NCI-H2107 treated with DMSO at 0.1 percent for 48 hours (cell line): ENCODE data around the gene BICD2.

Experiments
- DNase-seq: peaks from one replicate; lab custom pipeline; 2025; ENCODE audit not compliant: unreplicated experiment; lab: John Stamatoyannopoulos, UW

The BICD2 gene

DNA sequence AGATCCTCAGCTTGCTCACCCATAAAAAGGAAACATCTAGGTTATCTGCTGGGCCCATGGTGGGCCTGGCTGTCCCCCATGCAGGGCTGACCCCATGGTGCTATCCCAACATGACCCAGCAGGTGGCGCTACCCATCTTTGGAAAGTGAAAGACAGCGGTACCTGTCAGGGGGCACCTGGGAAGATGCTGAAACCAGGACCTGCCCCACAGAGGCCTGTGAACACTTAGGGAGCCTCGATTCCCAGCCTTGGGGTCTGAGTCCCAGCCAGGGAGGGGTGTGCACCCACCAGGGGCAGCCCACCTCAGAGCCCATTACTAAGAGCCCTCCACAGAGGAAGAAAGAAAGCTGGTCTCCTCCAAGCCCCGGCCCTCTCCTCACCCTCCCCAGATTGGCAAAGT lies 48.1 kb downstream of the BICD2 start:
- no peak for DNase-seq

DNA sequence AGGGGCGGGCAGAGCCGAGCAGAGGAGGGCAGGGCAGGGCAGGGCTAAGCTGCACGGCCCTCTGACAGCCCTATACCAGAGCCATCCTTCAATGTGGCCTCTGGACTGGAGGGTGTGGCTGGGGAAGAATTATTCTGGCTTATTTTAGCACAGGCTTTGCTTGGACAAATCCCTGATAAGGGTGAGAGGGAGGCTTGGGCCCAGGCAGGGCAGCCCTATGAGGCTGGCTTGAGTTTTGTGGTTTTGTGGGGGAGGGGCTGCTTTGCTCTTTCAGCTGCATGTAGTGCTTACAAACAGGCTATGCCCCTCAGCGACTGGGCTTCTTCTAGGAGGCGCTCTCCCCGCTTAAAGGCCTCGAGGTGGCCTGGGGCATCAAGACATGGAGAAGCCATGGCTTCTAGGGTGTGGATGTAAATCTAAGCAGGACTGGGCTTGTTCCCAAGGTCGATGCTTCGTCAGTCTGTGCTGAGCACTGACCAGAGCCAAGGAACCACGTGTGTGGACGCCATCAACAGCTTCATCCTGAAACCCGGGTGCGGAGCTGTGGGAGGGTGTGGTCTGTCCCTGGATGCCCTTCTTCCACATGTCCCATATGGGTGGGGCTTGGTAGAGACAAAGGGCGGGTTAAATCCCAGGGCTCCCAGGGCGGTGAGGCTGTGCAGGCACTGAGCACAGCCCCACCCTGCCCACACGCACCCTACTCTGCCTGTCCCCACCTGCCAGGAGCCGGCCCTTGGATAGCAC lies 49.0 kb downstream of the BICD2 start:
- DNase-seq = no peak

DNA sequence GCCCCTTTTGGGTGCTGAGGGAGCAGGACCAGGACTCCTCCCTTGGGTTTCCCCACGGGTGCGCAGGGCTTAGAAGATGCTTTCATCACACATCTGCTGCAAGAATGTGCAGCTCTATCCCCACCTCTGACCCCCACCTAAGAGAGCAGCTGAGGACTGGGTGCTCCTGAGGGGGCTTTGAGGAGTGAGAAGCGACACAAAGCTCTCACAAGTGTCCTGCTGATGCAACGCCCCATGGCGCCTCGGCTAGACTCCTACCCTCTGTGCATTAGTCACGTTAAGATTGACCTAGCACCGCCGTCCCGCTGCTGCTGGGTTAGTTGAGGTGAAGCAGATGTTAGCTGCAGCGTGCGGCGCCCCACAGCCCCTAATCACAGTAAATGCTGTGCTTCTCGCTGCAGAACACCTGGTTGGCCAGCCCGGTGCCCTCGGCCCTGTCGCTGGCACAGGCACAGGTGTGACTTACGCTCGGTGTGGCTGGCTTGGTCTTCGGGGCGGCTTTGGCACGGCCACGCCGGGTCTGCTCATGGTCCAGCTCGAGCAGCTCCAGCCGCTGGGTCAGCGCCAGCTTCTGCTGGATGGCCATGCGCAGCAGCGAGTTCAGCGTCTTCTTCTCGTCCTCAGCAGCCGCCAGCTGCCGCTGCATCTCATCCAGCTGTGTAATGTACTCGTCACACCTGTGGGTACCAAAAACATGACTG lies 49.7 kb downstream of the BICD2 start:
- DNase-seq = no peak

DNA sequence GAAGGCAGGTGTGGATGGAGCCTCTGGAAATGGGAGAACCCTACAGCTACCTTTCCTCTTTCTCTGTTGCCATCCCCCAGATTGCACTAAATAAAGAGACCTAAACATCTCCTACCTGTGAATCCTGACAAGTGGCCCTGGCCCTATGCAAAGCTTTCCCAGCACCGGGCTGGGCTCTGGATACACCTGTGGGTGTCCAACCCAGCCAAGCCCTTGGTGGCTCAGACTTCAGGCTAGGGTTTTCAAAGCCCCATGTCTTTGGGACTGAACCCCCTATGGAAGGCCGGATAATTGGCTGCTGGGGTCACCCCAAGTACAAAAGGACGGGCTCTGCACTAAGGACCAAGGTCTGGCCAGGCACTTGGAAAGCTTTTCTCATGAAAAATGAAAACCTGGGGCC lies 50.6 kb downstream of the BICD2 start:
- DNase-seq = no peak

DNA sequence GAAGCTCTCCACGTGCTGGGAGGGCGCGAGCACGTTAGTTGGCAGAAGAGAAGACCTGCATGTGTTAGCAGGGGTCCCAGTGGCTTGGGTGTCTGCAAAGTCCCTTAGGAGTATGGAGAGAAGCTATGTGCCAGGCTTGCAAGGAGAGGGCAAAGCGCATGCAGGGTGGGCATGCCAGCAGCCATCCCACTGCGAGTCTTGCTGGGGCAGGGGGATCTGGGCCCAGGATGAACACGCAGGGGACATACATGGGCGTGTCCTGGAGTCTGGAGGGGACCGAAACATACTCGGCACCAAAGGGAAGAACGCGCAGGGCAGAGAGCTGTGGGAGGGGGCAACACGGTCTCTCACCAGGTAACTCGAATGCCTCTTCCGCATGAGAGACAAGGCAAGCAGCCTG lies 51.1 kb downstream of the BICD2 start:
- DNase-seq = no peak

DNA sequence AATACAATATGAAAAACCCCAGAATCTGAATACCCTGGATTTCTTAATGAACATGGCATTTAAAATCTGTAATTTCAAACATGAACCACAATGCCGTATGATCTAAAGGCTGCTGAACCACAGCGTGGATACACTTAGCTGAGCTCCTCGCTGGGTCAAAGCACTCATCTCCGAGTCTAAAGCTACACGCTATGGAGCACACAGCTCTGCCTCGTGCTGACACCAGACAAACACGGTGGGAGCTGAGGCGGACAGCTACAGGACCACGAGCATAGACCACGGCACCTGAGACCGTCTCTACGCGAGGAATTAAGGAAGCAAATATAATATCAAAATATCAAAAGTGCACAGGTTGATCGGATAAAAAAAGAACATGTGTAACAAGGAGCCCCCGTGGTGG lies 51.9 kb downstream of the BICD2 start:
- DNase-seq = no peak

DNA sequence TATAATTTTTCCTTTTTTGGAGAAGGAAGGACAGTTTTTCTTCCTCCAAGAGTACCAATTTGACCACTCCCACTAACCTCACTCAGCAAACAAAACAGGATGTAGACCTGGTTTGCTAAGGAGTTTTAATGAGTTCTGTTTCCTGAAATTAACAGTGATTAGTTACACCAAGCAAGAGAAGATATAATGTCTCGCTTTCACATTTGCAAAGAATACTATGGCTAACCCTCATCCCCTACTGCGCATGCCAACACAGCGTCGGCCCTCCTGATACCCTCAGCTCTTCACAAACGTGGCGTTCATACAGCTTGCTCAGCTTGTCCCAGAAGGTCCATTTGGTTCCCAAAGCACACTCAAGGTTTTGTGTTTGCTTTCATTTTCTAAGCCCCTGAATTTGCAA lies 52.8 kb downstream of the BICD2 start:
- no peak for DNase-seq

DNA sequence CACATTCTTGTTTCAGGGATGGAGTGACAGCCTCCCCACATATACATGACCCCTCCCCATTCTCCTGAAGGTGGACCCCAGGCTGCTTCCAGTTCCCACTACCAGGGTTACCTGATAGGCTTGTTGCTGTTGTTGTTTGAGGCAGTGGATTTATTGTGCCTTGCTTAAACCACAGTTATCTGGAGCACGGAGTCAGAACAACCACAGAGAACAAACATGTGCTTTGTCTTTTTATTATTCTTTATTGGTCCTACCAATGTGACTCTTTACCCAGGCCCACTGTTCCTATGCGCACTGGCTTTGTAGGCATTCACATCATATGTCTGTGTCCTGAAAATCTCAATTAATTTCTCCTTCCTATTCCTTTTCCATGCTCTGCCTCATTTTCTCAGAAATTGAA lies 53.5 kb downstream of the BICD2 start:
- no peak for DNase-seq

DNA sequence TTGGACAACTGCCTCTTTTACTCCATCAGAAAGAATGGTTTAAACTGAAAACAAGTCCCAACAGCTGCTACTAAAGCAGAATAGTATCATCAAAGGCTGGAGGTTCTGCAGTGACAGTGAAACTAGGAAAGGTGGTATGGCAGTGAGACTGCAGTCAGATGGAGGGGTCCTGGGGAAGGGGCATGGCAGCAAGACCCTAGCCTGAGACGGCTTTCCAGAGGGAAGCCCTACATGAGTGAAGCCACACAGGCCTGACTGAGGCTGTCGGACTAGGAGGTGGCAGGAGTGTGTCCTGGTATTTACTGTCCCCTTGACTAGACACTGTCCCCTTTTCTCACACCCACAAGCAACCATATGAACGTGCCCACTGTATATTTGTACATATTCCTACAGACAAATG lies 54.3 kb downstream of the BICD2 start:
- no peak for DNase-seq

DNA sequence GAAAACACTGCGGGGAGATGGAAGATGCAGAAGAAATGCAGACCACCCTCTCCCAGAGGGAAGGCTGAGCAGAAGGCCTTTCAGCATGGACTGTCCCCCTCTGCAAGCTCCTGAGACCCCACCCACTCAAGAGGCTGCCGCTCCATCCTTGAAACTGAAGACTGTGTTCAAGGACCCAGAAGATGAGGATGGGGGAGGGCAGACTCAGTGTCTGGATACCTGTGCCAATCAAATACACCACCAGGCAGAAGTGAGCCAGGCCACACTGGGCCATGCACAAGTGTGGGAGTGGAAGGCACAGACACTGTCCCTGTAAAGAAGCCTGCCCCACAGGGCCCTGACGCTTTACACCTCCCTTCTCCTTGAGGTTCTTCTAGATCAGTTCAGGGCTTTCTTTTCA lies 54.7 kb downstream of the BICD2 start:
- no peak for DNase-seq

DNA sequence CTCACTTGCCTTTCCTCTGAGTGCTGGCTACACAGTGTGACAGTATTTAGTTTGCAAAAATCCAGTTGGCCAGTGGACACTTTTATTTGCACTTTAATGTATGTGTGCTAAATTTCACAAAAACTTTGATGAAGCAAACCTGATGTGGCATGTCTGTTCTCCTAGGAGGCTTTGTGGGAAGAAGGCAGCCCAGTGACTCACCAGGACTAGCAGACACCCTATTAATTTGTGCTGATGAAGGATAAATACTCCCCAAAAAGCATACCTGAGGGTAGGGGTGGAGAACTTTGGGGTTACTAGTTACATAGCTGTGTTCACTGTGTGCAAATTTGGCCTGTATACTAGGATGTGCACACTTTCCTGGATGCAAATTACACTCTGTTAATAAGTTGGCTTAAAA lies 55.4 kb downstream of the BICD2 start:
- DNase-seq = no peak

DNA sequence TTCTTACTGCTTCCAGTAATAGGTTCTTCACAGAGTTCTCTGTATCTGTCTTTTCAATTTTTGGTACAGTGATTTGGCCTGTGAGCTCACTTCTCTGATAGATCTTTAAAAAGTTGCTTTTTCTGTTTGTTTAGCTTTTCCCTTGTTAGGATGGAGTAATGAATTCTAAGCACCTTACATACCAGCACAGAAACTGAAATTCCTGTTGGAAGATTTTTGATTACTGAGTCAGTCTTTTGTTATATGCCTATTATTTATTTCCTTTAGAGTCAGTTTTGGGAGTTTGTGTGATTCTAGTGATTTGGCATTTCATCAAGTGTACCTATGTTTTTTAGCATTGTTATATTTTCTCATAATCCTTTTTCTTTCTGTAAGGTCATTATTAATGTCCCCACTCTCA lies 57.1 kb downstream of the BICD2 start:
- no peak for DNase-seq

DNA sequence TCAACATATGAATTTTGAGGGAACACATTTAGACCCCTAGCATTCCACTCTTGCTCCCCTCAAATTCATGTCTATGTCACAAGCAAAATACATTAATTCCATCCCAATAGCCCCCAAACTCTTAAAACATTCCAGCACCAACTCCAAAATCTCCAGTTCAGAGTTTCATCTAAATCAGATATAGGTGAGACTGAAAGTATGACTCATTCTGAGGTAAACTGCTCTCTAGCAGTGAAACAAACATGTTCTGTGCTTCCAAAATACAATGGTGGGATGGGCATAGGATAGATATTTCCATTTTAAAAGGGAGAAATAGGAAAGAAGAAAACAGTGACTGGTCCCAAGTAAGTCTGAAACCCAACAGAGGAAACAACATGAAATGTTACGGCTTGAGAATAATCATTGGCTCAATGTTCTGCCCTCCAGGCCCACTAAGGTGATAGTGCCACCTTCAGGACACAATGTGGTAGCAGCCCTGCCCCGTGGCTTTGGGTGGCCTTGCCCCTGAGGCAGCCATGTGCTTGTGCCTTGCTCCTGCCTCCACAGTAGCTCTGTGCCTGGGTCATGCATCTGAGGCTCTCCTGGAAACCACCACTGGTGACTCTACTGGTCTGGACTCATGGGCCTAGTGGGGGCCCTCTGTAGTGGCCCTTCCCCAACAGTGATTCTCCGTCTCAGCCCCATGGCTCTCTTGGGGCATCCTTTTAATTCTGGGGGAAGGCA lies 58.3 kb downstream of the BICD2 start:
- no peak for DNase-seq

DNA sequence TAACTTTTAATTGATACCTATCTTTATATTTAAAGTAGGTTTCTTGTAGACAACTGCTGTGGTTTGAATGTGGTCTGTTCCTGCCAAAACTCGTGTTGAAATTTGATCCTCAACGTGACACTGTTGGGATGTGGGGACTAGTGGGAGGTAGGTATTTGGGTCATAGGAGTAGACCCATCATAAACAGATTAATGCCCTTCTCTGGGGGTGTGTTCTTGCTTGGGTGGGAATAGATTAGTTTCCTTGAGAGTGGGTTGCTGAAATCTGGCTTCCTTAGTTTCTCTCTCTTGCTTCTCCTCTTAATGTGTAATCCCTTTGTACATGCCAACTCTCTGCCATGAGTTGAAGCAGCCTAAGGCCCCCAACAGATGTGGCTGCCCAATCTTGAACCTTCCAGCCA lies 60.1 kb downstream of the BICD2 start:
- DNase-seq = no peak

DNA sequence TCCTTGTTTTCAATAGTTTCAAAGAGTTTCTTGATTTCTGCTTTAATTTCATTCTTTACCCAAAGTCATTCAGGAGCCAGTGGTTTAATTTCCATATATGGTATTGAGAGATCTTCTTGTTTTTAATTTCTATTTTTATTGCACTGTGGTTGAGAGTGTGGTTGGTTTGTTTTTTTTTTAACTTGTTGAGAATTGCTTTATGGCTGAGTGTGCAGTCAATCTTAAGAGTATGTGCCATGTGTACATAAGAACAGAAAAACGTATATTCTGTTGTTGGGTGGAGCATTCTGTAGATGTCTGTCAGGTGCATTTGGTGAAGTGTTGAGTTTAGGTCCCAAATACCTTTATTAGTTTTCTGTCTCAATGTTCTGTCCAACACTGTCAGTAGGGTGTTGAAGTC lies 68.0 kb downstream of the BICD2 start:
- no peak for DNase-seq

DNA sequence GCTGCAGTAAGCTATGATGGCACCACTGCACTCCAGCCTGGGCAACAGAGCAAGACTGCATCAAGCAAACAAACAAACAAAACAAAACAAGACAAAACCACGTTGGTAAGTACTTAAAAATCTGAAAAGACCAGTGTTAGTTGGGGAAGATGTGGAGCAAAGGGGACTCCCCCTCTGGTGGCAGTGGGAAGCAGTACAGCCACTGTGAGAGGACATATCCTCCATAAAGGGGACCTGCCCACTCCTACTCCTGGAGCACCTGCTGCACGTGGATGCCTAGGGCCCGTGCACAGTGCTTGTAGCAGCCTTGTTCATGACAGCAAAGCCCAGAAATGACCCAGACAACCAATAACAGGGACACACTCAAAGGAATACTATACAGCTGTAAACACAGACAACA lies 77.7 kb downstream of the BICD2 start:
- DNase-seq = no peak

DNA sequence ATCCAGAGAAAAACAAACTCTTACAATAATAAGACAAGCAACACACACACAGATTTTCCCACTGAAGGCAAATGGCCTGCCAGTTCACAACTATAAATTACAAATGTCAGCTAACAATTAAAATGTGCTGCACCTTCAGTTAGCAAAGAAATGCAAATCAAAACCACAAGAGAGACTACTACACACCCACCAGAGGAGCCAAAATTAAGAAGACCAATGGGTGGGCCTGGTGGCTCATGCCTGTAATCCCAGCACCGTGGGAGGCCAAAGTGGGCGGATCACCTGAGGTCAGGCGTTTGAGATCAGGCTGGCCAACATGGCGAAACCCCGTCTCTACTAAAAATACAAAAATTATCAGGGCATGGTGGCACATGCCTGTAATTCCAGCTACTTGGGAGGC lies 79.6 kb downstream of the BICD2 start:
- DNase-seq = no peak

DNA sequence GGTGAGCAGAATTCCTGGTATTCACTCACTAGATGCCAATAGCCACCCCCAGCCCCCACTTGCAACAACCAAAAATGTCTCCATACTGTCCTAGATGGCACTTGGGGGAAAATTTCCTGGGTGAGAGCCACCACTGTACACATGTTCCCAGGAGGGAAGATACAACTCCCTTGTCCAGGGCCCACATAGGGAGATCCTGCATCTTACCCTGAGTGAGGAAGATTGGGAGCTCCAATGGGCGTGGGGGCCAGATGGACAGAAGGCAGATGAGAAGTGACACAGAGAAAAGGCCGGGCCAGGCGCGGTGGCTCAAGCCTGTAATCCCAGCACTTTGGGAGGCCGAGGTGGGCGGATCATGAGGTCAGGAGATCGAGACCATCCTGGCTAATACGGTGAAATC lies 82.4 kb downstream of the BICD2 start:
- DNase-seq = no peak

DNA sequence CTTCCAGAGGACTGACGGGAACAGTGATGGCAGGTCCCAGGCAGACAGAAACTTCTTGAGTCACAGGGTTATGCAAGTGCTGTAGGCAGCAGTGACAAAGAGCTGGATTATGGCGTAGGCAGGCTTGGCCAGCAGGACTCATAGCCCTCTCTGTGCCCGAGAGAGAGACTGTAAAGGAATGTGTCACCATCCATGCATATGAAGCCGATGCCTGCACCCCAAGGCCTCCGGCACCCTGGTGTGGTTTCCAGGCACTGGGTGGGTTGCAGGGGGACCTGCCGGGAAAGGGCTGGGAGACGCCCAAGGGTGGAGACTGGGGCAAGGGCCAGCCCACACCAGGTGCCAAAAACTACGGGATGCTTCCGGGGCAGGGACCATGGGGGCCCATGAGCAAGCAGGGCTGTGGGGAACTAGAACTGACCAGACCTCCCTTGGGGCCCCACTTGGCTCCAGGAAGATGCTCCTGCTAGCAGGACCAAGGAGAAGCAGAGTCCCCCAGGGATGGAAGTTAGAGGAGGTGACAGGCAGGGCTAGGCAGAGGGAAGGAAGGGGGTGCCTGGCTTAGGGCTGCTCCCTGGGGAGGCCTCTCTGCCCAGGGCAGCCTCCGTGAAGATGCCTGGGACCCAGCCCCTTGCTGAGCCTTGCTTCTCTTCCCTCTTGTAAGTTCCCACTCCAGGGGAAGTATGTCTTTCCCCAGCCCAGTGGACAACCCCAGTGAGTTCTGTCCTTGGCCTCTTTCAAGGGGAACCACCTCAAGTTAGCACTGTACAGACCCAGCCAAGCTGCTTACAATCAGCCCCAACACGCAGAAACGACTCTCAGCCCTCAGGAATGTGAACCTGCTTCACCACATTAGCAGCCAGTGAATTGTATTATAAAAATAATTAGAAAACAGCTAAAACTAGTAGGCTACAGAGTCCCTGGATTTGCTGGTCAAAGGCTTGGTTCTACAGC lies 84.2 kb downstream of the BICD2 start:
- DNase-seq = no peak

DNA sequence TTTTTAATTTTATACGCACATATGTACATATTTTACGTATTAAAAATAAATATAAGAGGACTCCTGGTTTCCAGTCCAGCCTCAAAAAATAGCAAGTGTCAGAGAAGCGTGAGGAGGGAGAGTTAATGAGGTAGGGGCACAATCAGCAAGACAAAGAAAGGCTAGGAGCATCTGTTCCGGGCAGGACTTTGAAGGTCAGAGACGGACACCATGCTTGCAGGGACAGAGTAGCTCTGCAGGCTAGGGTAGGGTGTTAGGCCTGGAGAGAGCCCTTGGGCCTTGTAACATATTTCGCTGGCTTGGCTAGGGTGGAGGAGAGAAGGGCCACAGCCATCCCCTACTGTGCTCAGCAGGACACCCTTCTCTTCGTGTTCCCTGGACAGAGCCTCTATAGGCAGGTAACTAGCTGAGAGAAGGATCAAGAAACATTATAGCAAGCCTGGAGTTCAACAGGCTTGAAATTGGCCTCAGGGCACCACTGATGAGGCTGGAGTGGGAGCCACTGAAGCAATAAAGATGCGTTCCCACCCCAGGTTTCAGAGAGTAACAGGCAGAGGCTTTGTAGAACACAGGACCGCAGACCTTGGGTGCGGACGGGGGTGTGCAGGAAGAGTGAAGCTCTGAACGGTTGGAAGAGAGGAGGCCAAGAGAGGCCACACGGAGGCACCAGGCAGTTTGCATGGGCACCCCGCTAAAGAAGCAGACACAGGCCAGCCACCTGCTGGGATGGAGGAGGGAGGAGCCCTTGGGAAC lies 85.0 kb downstream of the BICD2 start:
- no peak for DNase-seq
